Endometrial microvascular endothelial cells (primary cell): ENCODE measurements around the gene PROCA1. TPM values are rescaled to one million over a fixed set of nuclear protein-coding genes. Genes with fewer than 3 reads are reported as not detected.
"Not testable (repeated sequence)": the region's sequence is repeated elsewhere in the genome, so short reads cannot be mapped to it uniquely, and the experiment has no call there.

Experiments used
- in situ Hi-C: cut with HindIII; loops from 2 replicates; pipeline ENCODE4 v1.10.0; 2017; ENCODE audit warnings: low sequenced_read_pairs, low pct_unique_long_range_greater_than_20kb; ENCODE audit errors: inconsistent ontology term
- total RNA-seq: library from RNA; depleted of rRNA; stranded (reverse); fragments of >200 nt; gene quantifications from one replicate; pipeline ENCODE4 v1.2.3, GENCODE V29; 2015; ENCODE audit errors: inconsistent ontology term

Gene PROCA1
- total RNA-seq, 1 donor from 2014 or later, result not detected

GRCh38 chr17:28658342-28658741, 53.3 kb downstream of the PROCA1 start:
- in situ Hi-C loops, result not testable (repeated sequence)

- in situ Hi-C loops, result no loop called here
These were observed 53.9 kb downstream of the PROCA1 start for GRCh38 chr17:28657756-28658155.

GRCh38 chr17:28655160-28655559, 56.5 kb downstream of the PROCA1 start:
- in situ Hi-C loops, result no loop called here

Other genes with a start within 250 kb of the PROCA1 start
- not detected for gene SLC13A2, start 238.2 kb downstream of the PROCA1 start, total RNA-seq
- not detected for gene FOXN1, start 205.5 kb downstream of the PROCA1 start, total RNA-seq
- gene UNC119, start 159.3 kb downstream of the PROCA1 start, total RNA-seq, result 28.7 TPM
- 69.2 TPM for gene PIGS, start 140.4 kb downstream of the PROCA1 start, total RNA-seq
- gene ALDOC, start 135.0 kb downstream of the PROCA1 start, total RNA-seq, result 8.9 TPM
- gene SPAG5, start 112.9 kb downstream of the PROCA1 start, total RNA-seq, result 63.3 TPM
- gene RSKR, start 97.7 kb downstream of the PROCA1 start, total RNA-seq, result 1.5 TPM
- 148 TPM for gene BLTP2, start 66.7 kb downstream of the PROCA1 start, total RNA-seq
- 60.8 TPM for gene SDF2, start 50.0 kb downstream of the PROCA1 start, total RNA-seq
- 38.7 TPM for gene SUPT6H, start 49.7 kb downstream of the PROCA1 start, total RNA-seq
- 31.1 TPM for gene RAB34, start 6.0 kb upstream of the PROCA1 start, total RNA-seq
- 308 TPM for gene RPL23A, start 8.1 kb upstream of the PROCA1 start, total RNA-seq
- 7.7 TPM for gene TLCD1, start 14.3 kb upstream of the PROCA1 start, total RNA-seq
- 1.0 TPM for gene NEK8, start 16.9 kb upstream of the PROCA1 start, total RNA-seq
- 14.3 TPM for gene TRAF4, start 32.1 kb upstream of the PROCA1 start, total RNA-seq
- gene FAM222B, start 130.9 kb upstream of the PROCA1 start, total RNA-seq, result 23.0 TPM
- gene ERAL1, start 143.1 kb upstream of the PROCA1 start, total RNA-seq, result 120 TPM
- gene FLOT2, start 185.8 kb upstream of the PROCA1 start, total RNA-seq, result 102 TPM
- 11.3 TPM for gene DHRS13, start 191.2 kb upstream of the PROCA1 start, total RNA-seq
- 14.4 TPM for gene PHF12, start 239.6 kb upstream of the PROCA1 start, total RNA-seq